OCI-LY7 (cell line): ENCODE data around the gene MATCAP1.

Experiments
- CTCF ChIP-seq: fragments of 200-600 bp; sonication (generic); conservative IDR thresholded peaks from 2 replicates; pipeline ENCODE4 v1.5.1; 2014; ENCODE audit warnings: mild to moderate bottlenecking, antibody characterized with exemption, low read length, moderate library complexity, mixed read lengths
- EZH2phosphoT487 ChIP-seq: fragments of 200-600 bp; sonication (generic); IDR thresholded peaks from 2 replicates; pipeline ENCODE4 v1.6.1; 2018; ENCODE audit warnings: low read depth, borderline replicate concordance, mild to moderate bottlenecking, mixed run types, antibody characterized with exemption, low read length, moderate library complexity, mixed read lengths

- TF ChIP-seq CTCF (no peak), EZH2phosphoT487 (no peak)
Observed at GRCh38 chr16:67144943-67145342, 38.8 kb downstream of the MATCAP1 start.
